SK-N-DZ (cell line): ENCODE measurements around the gene LIPT2. TPM values are rescaled to one million over a fixed set of nuclear protein-coding genes. Genes with fewer than 3 reads are reported as not detected.
"Not testable (repeated sequence)": the region's sequence is repeated elsewhere in the genome, so short reads cannot be mapped to it uniquely, and the experiment has no call there.

Experiments
- DNase-seq: peaks from one replicate; pipeline ENCODE4 v3.0.0-alpha.2; 2015; ENCODE audit warnings: low spot score
- polyA plus RNA-seq, 2 experiments: library from polyadenylated mRNA; depleted of rRNA; stranded (reverse); fragments of >200 nt; gene quantifications; 2 replicates each; pipeline ENCODE4 v1.2.3, GENCODE V29; 2014

The LIPT2 gene
- polyA plus RNA-seq (2014; cell fraction: cytosol; rRNA removed): 9.5 and 14.5 TPM in 2 replicates
- 10.3 and 15.3 TPM in 2 replicates for polyA plus RNA-seq (2014; cell fraction: nucleus; rRNA removed)

- DNase-seq: peak; percentile 97
These were observed at the start of gene LIPT2 for GRCh38 chr11:74492974-74493790. TSS of gene LIPT2 (minus strand) at chr11:74493724. CDS start at chr11:74493703, 21 bp downstream.

GRCh38 chr11:74541466-74541865 lies 47.9 kb upstream of the LIPT2 start:
- no peak for DNase-seq

- no peak for DNase-seq
These were observed 46.7 kb upstream of the LIPT2 start for GRCh38 chr11:74540270-74540669.

GRCh38 chr11:74538680-74539079 lies 45.2 kb upstream of the LIPT2 start:
- DNase-seq: no peak

GRCh38 chr11:74535371-74536160 lies 42.0 kb upstream of the LIPT2 start:
- no peak for DNase-seq

- not testable (repeated sequence) for DNase-seq
These were observed 41.4 kb upstream of the LIPT2 start for GRCh38 chr11:74534946-74535275.

GRCh38 chr11:74534216-74534945 lies 40.9 kb upstream of the LIPT2 start:
- DNase-seq: no peak

- no peak for DNase-seq
These were observed 39.9 kb upstream of the LIPT2 start for GRCh38 chr11:74533421-74533820.

GRCh38 chr11:74532501-74533246 lies 39.1 kb upstream of the LIPT2 start:
- no peak for DNase-seq

- DNase-seq: no peak
These were observed 31.5 kb upstream of the LIPT2 start for GRCh38 chr11:74524978-74525377.

GRCh38 chr11:74524501-74524900 lies 31.0 kb upstream of the LIPT2 start:
- DNase-seq: no peak

- no peak for DNase-seq
These were observed 29.3 kb upstream of the LIPT2 start for GRCh38 chr11:74522776-74523175.

GRCh38 chr11:74521666-74522252 lies 28.2 kb upstream of the LIPT2 start:
- no peak for DNase-seq

- DNase-seq: no peak
These were observed 27.6 kb upstream of the LIPT2 start for GRCh38 chr11:74520927-74521665.

GRCh38 chr11:74520316-74520715 lies 26.8 kb upstream of the LIPT2 start:
- no peak for DNase-seq

- no peak for DNase-seq
These were observed 26.2 kb upstream of the LIPT2 start for GRCh38 chr11:74519710-74520109.

- DNase-seq: not testable (repeated sequence)
These were observed 24.1 kb upstream of the LIPT2 start for GRCh38 chr11:74517592-74517991.

GRCh38 chr11:74507582-74507981 lies 14.1 kb upstream of the LIPT2 start:
- no peak for DNase-seq

- DNase-seq: no peak
These were observed 13.3 kb upstream of the LIPT2 start for GRCh38 chr11:74506823-74507222.

- DNase-seq: no peak
These were observed 12.4 kb upstream of the LIPT2 start for GRCh38 chr11:74505911-74506310.
